Mucosa of descending colon (tissue), 3 donors: ENCODE data around the gene DLG2. TPM values are rescaled to one million over a fixed set of nuclear protein-coding genes. Genes with fewer than 3 reads are reported as not detected.
"Not testable (repeated sequence)": the region's sequence is repeated elsewhere in the genome, so short reads cannot be mapped to it uniquely, and the experiment has no call there.

Source experiments
- ATAC-seq: fragments of 200-7000 bp; cut with Tn5 transposase; one replicate; pipeline ENCODE4 v1.9.1; 2020; ENCODE audit warnings: mild to moderate bottlenecking, moderate library complexity
- DNase-seq, 3 donors: peaks; one replicate each; pipeline ENCODE4 v3.0.0-alpha.2; 2020
- H3K36me3 ChIP-seq: fragments of 200-600 bp; one replicate; pipeline ENCODE4 v1.8.0; 2021; ENCODE audit warnings: low read depth, mild to moderate bottlenecking
- H3K4me1 ChIP-seq: fragments of 200-600 bp; one replicate; pipeline ENCODE4 v1.8.0; 2021; ENCODE audit warnings: low read depth, mild to moderate bottlenecking
- H3K4me3 ChIP-seq: fragments of 200-600 bp; one replicate; pipeline ENCODE4 v1.8.0; 2021; ENCODE audit warnings: mild to moderate bottlenecking
- H3K9me3 ChIP-seq: fragments of 200-600 bp; one replicate; pipeline ENCODE4 v1.8.0; 2021; ENCODE audit warnings: mild to moderate bottlenecking
- CTCF ChIP-seq: fragments of 200-600 bp; IDR thresholded peaks from one replicate; pipeline ENCODE4 v1.8.0; 2022; ENCODE audit warnings: antibody characterized with exemption, mild to moderate bottlenecking
- intact Hi-C, 2 donors: fragments of 100-400 bp; cut with DNase I in 1 of 2; cut with micrococcal nuclease in 1 of 2; formaldehyde crosslinking; loops; one replicate each; pipeline versions ENCODE4 v1.11.0 to v1.11.1; 2022; cut with DNase I, micrococcal nuclease
- total RNA-seq, 3 donors: library from RNA; stranded (reverse); fragmentation: NEBNext Ultra II Directional in 2 of 3; extraction: Animal tissue kit (Norgen Biotek cat#: 25700) in 2 of 3; gene quantifications; one replicate each; pipeline versions ENCODE4 v1.2.1 to v1.2.4, GENCODE V29; 2021 to 2023
- donor health status: DM: no; HTN: no; CAD: no; lungs with moderate emphysema.
- donor health status: DM: no; HTN: no; CAD: no.
- donor health status: DM: no; HTN: yes; CAD: no.

The DLG2 gene
- total RNA-seq, 3 donors from 2014 or later = 2.1 to 11.1 (median 2.4) TPM

GRCh38 chr11:83746921-83747585 is 1880.1 kb downstream of the DLG2 start:
- ATAC-seq (no peak), DNase-seq (no peak)
- TF ChIP-seq CTCF = no peak
- H3K4me1 ChIP-seq = no peaks in the 10 kb centered on the region
- H3K4me3 ChIP-seq = no peak overlapping the region
- H3K9me3 ChIP-seq = no peaks in the 10 kb centered on the region
- intact Hi-C loops = no loop called here
- no peaks in the 10 kb centered on the region for H3K36me3 ChIP-seq

DNA sequence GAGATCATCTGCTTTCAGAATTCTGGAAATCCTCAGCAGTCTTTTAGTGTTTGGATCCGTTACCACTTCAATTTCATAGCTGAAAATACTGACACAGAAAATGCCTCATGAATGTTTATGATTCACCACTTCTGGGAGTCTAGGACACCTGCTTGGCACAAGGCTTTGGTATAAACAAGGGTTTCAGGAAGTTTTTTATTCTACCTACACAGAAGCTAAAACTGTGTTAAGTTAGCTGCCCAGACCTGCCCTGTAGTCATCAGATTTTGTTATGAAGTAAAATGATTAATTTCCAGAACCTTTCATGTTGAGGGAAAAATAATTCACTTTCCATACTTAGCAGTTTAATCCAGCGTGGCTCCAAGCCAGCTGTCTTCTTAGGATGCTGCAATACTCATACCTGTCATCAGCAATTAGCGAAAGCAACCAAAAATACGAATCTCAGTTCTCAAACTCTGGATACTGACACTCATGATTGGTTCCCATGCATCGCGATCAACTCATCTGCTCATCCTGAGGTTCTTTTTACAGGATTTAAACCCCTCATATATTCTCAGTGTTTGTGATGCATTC is 1882.4 kb downstream of the DLG2 start:
- H3K4me3 ChIP-seq = no peak overlapping the region
- no peak for TF ChIP-seq CTCF
- DNase-seq (no peak), ATAC-seq (no peak)
- no peaks in the 10 kb centered on the region for H3K4me1 ChIP-seq
- no peaks in the 10 kb centered on the region for H3K36me3 ChIP-seq
- H3K9me3 ChIP-seq = no peaks in the 10 kb centered on the region
- intact Hi-C loops = no loop called here

- intact Hi-C loops = no loop called here
- ATAC-seq = no peak
- no peaks in the 10 kb centered on the region for H3K4me1 ChIP-seq
Measured at GRCh38 chr11:83736684-83737083, 1890.5 kb downstream of the DLG2 start.

GRCh38 chr11:83734120-83734519 is 1893.0 kb downstream of the DLG2 start:
- ATAC-seq (no peak), DNase-seq (no peak)
- intact Hi-C loops = no loop called here
- H3K4me1 ChIP-seq = no peaks in the 10 kb centered on the region
- H3K36me3 ChIP-seq = no peaks in the 10 kb centered on the region
- no peak overlapping the region for H3K4me3 ChIP-seq
- no peak for TF ChIP-seq CTCF
- no peaks in the 10 kb centered on the region for H3K9me3 ChIP-seq

More at GRCh38 chr11:83736684-83737083, 1890.5 kb downstream of the DLG2 start:
- Histone ChIP-seq H3K9me3 (no peaks in the 10 kb centered on the region), H3K4me3 (no peak overlapping the region), H3K36me3 (no peaks in the 10 kb centered on the region)
- no peak for TF ChIP-seq CTCF
- no peak for DNase-seq

GRCh38 chr11:83731288-83731687 is 1895.9 kb downstream of the DLG2 start:
- H3K36me3 ChIP-seq, DNase-seq, H3K4me1 ChIP-seq, H3K4me3 ChIP-seq, H3K9me3 ChIP-seq, intact Hi-C loops, ATAC-seq: not testable (repeated sequence)

DNA sequence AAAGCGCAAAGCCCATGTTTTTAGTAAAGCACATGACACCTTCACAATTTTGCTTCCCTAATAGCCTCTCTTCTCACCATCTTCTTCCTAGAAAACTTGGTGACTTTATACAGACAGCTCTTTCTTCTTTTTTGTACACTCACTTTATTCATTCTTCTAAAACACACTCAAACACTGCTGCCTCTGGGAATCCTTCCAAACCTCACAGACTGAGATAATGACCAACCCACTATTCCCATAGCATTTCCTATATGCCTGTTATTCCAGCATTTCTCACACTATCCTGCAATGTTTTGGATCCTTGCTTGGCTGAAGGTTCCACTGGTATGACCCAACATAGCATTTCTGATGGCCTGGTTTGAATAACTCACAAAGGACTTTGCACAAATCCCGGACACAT is 1898.9 kb downstream of the DLG2 start:
- DNase-seq (no peak), ATAC-seq (no peak)
- no peaks in the 10 kb centered on the region for H3K4me1 ChIP-seq
- no peak for TF ChIP-seq CTCF
- no peak overlapping the region for H3K4me3 ChIP-seq
- intact Hi-C loops = loop anchor here in 1 of 2 donors (10.0 kb wide), 1 partner anchor 433 kb away; no protein-coding TSS in a partner anchor
- H3K9me3 ChIP-seq = no peaks in the 10 kb centered on the region
- no peaks in the 10 kb centered on the region for H3K36me3 ChIP-seq
